HEK293T (cell line): ENCODE results near the gene C6orf47.

Source experiments
- CTCF ChIA-PET: fragments of 350-600 bp; formaldehyde crosslinking; extraction: SDS; loops from one replicate; lab custom pipeline; 2021; ENCODE audit warnings: antibody characterized with exemption, inconsistent platforms; lab: Yijun Ruan, JAX
- POLR2A ChIA-PET: fragments of 350-600 bp; formaldehyde crosslinking; extraction: SDS; loops from one replicate; lab custom pipeline; 2020; ENCODE audit warnings: antibody characterized with exemption, inconsistent platforms; lab: Yijun Ruan, JAX
- DNase-seq: peaks from one replicate; pipeline ENCODE4 v3.0.0; 2012; ENCODE audit warnings: mixed read lengths; ENCODE audit errors: extremely low spot score
- ARNT ChIP-seq: fragments of 450-650 bp; IDR thresholded peaks from 2 replicates; pipeline ENCODE4 v1.6.1; 2017; ENCODE audit warnings: mild to moderate bottlenecking
- BHLHE40 ChIP-seq: fragments of 450-650 bp; IDR thresholded peaks from 2 replicates; pipeline ENCODE4 v1.6.1; 2016; ENCODE audit warnings: mild to moderate bottlenecking, moderate library complexity, borderline replicate concordance
- CTBP1 ChIP-seq: fragments of 450-650 bp; IDR thresholded peaks from 2 replicates; pipeline ENCODE4 v1.6.1; 2016; ENCODE audit warnings: borderline replicate concordance
- ELF4 ChIP-seq: fragments of 450-650 bp; IDR thresholded peaks from 2 replicates; pipeline ENCODE4 v1.6.1; 2017; ENCODE audit warnings: antibody characterized with exemption
- FOXA1 ChIP-seq: fragments of 450-650 bp; IDR thresholded peaks from 2 replicates; pipeline ENCODE4 v1.6.1; 2016; ENCODE audit warnings: mild to moderate bottlenecking
- FOXK2 ChIP-seq: fragments of 450-650 bp; IDR thresholded peaks from 2 replicates; pipeline ENCODE4 v1.6.1; 2016; ENCODE audit warnings: mild to moderate bottlenecking
- FOXM1 ChIP-seq: fragments of 450-650 bp; IDR thresholded peaks from 2 replicates; pipeline ENCODE4 v1.6.1; 2017; ENCODE audit warnings: mild to moderate bottlenecking, borderline replicate concordance
- HDGF ChIP-seq: fragments of 450-650 bp; IDR thresholded peaks from 2 replicates; pipeline ENCODE4 v1.6.1; 2017; ENCODE audit warnings: antibody characterized with exemption, borderline replicate concordance
- L3MBTL2 ChIP-seq: fragments of 450-650 bp; conservative IDR thresholded peaks from 2 replicates; pipeline ENCODE4 v1.6.1; 2016; ENCODE audit warnings: mild to moderate bottlenecking
- LEF1 ChIP-seq: fragments of 450-650 bp; IDR thresholded peaks from 2 replicates; pipeline ENCODE4 v1.6.1; 2017; ENCODE audit warnings: mild to moderate bottlenecking, borderline replicate concordance
- NFRKB ChIP-seq: fragments of 450-650 bp; IDR thresholded peaks from 2 replicates; pipeline ENCODE4 v1.6.1; 2016; ENCODE audit warnings: mild to moderate bottlenecking, moderate library complexity
- PKNOX1 ChIP-seq: fragments of 450-650 bp; IDR thresholded peaks from 2 replicates; pipeline ENCODE4 v1.6.1; 2016
- SP1 ChIP-seq: fragments of 450-650 bp; IDR thresholded peaks from 2 replicates; pipeline ENCODE4 v1.6.1; 2017
- SUZ12 ChIP-seq: fragments of 450-650 bp; IDR thresholded peaks from 2 replicates; pipeline ENCODE4 v1.6.1; 2016; ENCODE audit warnings: mild to moderate bottlenecking
- TARDBP ChIP-seq: fragments of 450-650 bp; IDR thresholded peaks from 2 replicates; pipeline ENCODE4 v1.6.1; 2016
- ZNF384 ChIP-seq: fragments of 450-650 bp; IDR thresholded peaks from 2 replicates; pipeline ENCODE4 v1.6.1; 2016

The C6orf47 gene

DNA sequence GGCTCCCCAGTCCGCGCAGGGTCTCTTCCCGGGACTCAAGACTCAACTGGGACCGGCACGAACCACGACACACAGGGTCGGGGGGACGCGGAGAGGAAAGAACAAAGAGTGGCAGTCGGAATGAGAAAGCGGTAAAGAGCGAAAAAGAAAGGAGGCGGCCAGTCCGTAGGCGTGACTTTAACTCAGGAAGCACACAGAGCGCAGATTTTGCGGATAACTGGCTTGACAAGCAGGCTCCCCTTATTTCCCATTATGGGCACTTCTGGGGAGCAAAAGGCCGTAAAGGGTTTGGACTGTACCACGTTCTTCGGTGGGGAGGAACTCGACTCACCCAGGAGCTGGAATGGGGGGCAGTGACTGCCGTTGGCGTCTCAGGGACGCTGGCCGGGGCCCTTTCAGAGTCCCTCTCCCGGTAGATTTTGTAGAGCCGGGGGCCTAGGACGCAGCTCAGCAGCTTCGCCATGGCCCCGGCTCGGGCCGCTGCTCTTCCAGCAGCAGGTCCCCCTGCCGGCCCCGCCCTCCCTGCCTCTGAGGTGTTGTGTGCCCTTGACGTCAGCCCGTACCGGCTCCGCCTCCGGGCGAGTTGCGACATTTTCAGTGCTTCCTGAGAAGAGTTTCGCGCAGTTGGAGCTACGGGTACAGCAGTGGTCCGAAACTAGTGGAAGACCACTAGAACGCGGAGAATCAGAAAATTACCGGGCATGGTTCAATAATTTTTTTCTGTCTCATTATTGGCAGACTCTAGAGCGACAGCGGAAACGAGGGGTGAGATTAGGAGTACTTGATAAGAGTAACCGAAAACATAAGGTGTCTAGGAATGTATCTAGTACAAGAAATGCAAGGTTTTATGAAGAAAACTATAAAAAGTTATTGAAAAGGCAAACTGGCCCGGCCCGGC, 42.5 kb upstream of the C6orf47 start, which contains the start of gene ABHD16A:
TSS of gene ABHD16A (minus strand) at position 506 of the 898 bp plus-strand sequence. CDS start at position 463, 43 bp downstream.
- peak; percentile 34; the same call in 1 of the 2 replicates for TF ChIP-seq PKNOX1
- peak; percentile 32; the same call in 1 of the 2 replicates for TF ChIP-seq ELF4
- TF ChIP-seq FOXM1, result no peak
- peak; percentile 54; the same call in 1 of the 2 replicates for TF ChIP-seq BHLHE40
- TF ChIP-seq L3MBTL2, result peak; percentile 43
- ChIA-PET CTCF (interaction anchor here (0.6 to 1.4 kb wide), 5 partner anchors 36 to 127 kb away, joined by 3 to 5 read pairs (median 3); partner anchors contain the start of genes MSH5 and VARS1), POLR2A (interaction anchor here (0.6 to 2.9 kb wide), 27 partner anchors 10 to 267 kb away, joined by 3 to 43 read pairs (median 4); partner anchors contain the start of genes BAG6, C6orf47, CLIC1 and CSNK2B)
- DNase-seq, result peak; percentile 99

- TF ChIP-seq L3MBTL2 (no peak), LEF1 (no peak), CTBP1 (no peak), FOXA1 (no peak), FOXK2 (no peak), PKNOX1 (no peak), TARDBP (no peak), NFRKB (no peak), HDGF (no peak), ZNF384 (no peak), SUZ12 (no peak), ELF4 (no peak), FOXM1 (no peak), ARNT (no peak), BHLHE40 (no peak)
- ChIA-PET CTCF (interaction anchor here (1.4 kb wide), 1 partner anchor 67 kb away, joined by 5 read pairs; no protein-coding TSS in a partner anchor), POLR2A (interaction anchor here (0.7 to 2.9 kb wide), 13 partner anchors 10 to 268 kb away, joined by 3 to 43 read pairs (median 6); partner anchors contain the start of genes C6orf47, CLIC1, DDAH2 and HSPA1B)
- DNase-seq, result no peak
These were observed 41.8 kb upstream of the C6orf47 start for GRCh38 chr6:31702405-31702818.

- CTCF ChIA-PET, result no interaction called here
These were observed 41.3 kb upstream of the C6orf47 start for GRCh38 chr6:31701666-31702404.

DNA sequence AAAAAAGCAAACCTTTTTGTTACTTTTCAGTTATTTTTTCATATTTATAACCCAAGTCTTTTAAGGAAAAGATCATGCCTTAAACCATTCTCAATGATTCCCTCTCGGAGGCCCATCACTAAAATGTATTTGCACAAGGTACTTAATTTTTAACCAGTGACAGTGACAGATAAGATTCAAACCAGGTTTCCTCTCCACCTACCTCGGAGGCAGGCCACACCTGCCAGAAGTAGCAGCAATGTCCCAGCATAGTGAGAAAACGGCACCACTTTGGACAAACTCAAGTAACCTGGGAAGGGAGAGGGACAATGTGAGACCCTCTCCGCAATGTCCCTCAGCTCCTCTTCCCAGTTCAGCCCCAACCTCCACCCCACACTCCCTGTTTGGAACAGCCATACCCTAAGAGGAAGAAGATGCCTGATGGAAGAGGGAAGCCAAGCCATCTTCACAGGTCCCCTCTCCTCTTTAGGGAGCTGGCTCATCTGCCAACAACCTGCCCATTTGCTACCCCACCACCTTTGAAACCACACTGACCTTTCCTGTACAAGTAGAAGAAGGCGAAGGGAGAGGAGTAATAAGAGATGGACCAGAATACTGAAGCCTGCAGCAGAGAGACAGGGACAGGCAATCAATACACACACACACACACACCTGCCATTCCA, 40.3 kb upstream of the C6orf47 start:
- TF ChIP-seq ELF4 (no peak), L3MBTL2 (no peak), SP1 (no peak), FOXA1 (no peak), ARNT (no peak), HDGF (no peak), LEF1 (no peak), CTBP1 (no peak), ZNF384 (no peak), FOXK2 (no peak), PKNOX1 (no peak), TARDBP (no peak), BHLHE40 (no peak)
- no peak for DNase-seq
- ChIA-PET CTCF (no interaction called here), POLR2A (interaction anchor here (0.5 kb wide), 1 partner anchor 70 kb away, joined by 4 read pairs; no protein-coding TSS in a partner anchor)

More at GRCh38 chr6:31701666-31702404, 41.3 kb upstream of the C6orf47 start:
- POLR2A ChIA-PET, result interaction anchor here (0.5 to 2.9 kb wide), 10 partner anchors 9 to 268 kb away, joined by 3 to 43 read pairs (median 6); partner anchors contain the start of genes C6orf47, CLIC1, DDAH2 and LSM2
- no peak for TF ChIP-seq TARDBP
- TF ChIP-seq ZNF384, result no peak
- TF ChIP-seq BHLHE40, result no peak
- TF ChIP-seq ARNT, result no peak
- no peak for TF ChIP-seq PKNOX1
- TF ChIP-seq HDGF, result no peak
- TF ChIP-seq ELF4, result no peak
- TF ChIP-seq FOXM1, result no peak
- TF ChIP-seq FOXA1, result no peak
- TF ChIP-seq NFRKB, result no peak
- TF ChIP-seq LEF1, result no peak
- no peak for TF ChIP-seq CTBP1
- TF ChIP-seq SP1, result no peak
- no peak for TF ChIP-seq FOXK2
- no peak for TF ChIP-seq SUZ12
- no peak for TF ChIP-seq L3MBTL2
- DNase-seq, result no peak
